ENCODE data around the gene SETBP1.

SETBP1 gene

GRCh38 chr18:44777457-44778192 is 96.9 kb downstream of the SETBP1 start:
- DNase-seq: no peak
- peak overlapping the region in 1 of 2 donors; percentile 14 for H3K4me3 Mint-ChIP-seq
- peaks cover 55 to 80% of the 10 kb centered on the region in 2 donors for H3K36me3 Mint-ChIP-seq
- no peaks in the 10 kb centered on the region for H3K27me3 Mint-ChIP-seq
- peaks cover 66 to 86% of the 10 kb centered on the region in 2 donors for H3K4me1 Mint-ChIP-seq
- no peaks in the 10 kb centered on the region for H3K9me3 Mint-ChIP-seq
- H3K27ac Mint-ChIP-seq: peak overlapping the region; percentile 84
- ATAC-seq (replicated peaks): no peak

- Mint-ChIP-seq H3K27me3 (no peaks in the 10 kb centered on the region), H3K9me3 (no peaks in the 10 kb centered on the region), H3K4me1 (peaks cover 63 to 82% of the 10 kb centered on the region in 2 donors), H3K27ac (peak overlapping the region; percentile 52), H3K36me3 (peaks cover 61 to 79% of the 10 kb centered on the region in 2 donors), H3K4me3 (no peak overlapping the region)
- ATAC-seq (replicated peaks): no peak
- no peak for DNase-seq
These were observed 98.1 kb downstream of the SETBP1 start for GRCh38 chr18:44778788-44779187.

DNA sequence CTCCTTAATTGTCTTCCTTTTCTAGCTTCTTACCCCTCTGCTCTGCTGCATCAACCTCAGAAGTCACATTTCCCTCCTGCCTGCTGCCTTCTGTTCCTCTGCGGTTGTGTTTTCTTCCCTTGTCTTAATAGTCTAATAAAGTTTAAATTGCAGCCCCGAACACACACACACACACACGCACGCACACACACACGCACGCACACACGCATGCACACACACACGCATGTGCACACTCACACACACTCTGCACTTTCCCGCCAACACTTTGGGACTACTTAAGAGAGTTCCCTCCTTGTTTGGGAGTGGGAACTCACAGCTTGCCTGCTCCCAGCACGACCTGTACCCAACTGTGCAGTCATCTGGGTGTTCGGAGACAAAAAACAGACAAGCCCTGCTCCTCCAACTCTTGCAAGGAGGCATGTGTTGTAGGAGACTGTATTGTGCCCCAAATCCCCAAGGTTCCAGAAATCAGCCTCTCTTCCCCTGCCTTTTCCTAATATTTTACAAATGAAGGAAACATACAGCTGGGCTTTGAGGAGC is 99.1 kb downstream of the SETBP1 start:
- no peak for ATAC-seq (replicated peaks)
- Mint-ChIP-seq H3K4me1 (peaks cover 61 to 82% of the 10 kb centered on the region in 2 donors), H3K4me3 (no peak overlapping the region), H3K36me3 (peaks cover 58 to 81% of the 10 kb centered on the region in 2 donors), H3K27me3 (no peaks in the 10 kb centered on the region), H3K9me3 (no peaks in the 10 kb centered on the region), H3K27ac (no peak overlapping the region)
- no peak for DNase-seq

DNA sequence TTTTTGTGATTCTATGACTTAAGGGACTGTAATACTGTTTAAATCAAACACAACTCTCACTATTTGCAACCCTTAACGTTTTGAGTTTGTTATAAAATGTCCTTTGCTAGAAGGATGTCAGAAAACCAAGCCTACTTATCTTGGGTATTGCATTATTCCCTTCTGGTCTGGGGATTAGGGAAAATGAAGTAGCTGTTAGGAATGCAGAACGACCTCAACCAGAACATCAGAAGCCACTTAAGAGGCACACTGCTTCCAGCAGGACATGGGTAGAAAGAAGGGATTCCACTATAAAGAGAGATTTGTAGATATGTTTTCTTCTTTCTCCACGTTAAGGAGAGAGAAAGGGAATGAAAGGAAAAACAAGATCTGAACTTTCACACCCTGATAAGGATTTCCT is 101.2 kb downstream of the SETBP1 start:
- ATAC-seq (replicated peaks): no peak
- Mint-ChIP-seq H3K9me3 (no peaks in the 10 kb centered on the region), H3K4me1 (peaks cover 72 to 87% of the 10 kb centered on the region in 2 donors), H3K4me3 (no peak overlapping the region), H3K36me3 (peaks cover 50 to 77% of the 10 kb centered on the region in 2 donors), H3K27ac (peak overlapping the region; percentile 71), H3K27me3 (no peaks in the 10 kb centered on the region)
- no peak for DNase-seq

DNA sequence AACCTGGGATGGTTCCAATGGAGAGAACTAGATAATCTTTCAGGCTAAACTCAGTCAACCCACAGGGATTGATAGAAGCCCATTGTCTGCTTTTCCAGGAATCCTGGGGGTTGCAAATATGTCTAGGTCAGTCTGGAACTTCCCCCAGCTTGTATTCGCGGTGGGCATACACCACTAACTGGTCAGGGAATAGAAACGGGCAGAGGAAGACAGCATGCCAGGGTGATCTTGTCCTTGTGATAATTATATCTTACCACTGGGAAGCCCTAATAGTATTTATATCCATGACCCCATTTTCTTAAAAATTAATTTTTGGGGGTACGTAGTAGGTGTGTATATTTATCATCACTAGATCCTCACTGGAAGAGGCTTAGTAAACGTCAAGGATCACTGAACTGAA is 101.9 kb downstream of the SETBP1 start:
- Mint-ChIP-seq H3K36me3 (peaks cover 48 to 77% of the 10 kb centered on the region in 2 donors), H3K4me1 (peaks cover 71 to 87% of the 10 kb centered on the region in 2 donors), H3K4me3 (no peak overlapping the region), H3K9me3 (no peaks in the 10 kb centered on the region), H3K27me3 (no peaks in the 10 kb centered on the region), H3K27ac (no peak overlapping the region)
- no peak for DNase-seq
- no peak for ATAC-seq (replicated peaks)

DNA sequence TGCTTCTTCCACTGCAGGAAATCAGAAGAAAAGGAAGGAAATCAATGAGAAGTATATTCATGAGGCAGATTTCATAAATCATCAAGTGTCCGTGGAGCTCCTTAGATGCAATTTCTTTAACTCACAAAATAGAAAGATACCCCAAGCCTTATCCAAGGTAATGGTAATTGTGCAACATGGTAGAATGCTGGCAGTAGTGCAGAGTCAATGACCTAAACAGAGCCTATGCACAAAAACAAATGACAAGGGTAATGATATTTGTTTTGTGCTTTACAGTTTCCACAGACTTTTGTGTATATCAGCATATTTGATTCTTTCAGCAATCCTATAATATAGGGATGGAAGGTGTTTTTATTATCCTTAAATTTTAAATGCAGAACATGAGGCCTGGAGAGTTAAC is 102.7 kb downstream of the SETBP1 start:
- ATAC-seq (replicated peaks) (no peak), DNase-seq (no peak)
- H3K9me3 Mint-ChIP-seq: no peaks in the 10 kb centered on the region
- H3K27me3 Mint-ChIP-seq: no peaks in the 10 kb centered on the region
- H3K27ac Mint-ChIP-seq: peak overlapping the region; percentile 31
- H3K36me3 Mint-ChIP-seq: peaks cover 42 to 70% of the 10 kb centered on the region in 2 donors
- H3K4me1 Mint-ChIP-seq: peaks cover 64 to 86% of the 10 kb centered on the region in 2 donors
- H3K4me3 Mint-ChIP-seq: no peak overlapping the region

GRCh38 chr18:44786257-44786656 is 105.6 kb downstream of the SETBP1 start:
- DNase-seq (no peak), ATAC-seq (replicated peaks) (peak; percentile 73 to 80)
- Mint-ChIP-seq H3K4me3 (peak overlapping the region; percentile 56 to 79), H3K36me3 (peaks cover 33 to 63% of the 10 kb centered on the region in 2 donors), H3K4me1 (peaks cover 51 to 83% of the 10 kb centered on the region in 2 donors), H3K9me3 (no peaks in the 10 kb centered on the region), H3K27ac (peak overlapping the region; percentile 75), H3K27me3 (no peaks in the 10 kb centered on the region)

DNA sequence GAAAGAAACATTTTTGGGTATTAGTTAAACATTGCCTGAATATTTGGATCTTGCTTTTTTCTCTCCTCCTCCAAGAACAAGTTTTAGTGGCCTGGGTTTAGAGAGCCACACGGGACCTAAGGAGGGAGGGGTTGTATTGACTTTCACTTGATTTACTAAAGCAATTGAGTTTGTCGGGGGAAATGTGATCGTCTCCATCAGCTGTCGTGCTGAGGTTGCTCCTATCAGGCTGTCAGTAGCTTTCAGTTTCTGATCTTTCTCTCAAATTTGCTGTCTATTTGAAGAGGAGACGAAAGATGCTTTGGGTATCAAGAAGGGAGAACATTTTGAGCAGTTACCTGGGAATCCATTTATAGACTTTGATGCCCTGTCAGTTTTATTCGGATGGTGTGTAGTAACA is 106.0 kb downstream of the SETBP1 start:
- Mint-ChIP-seq H3K9me3 (no peaks in the 10 kb centered on the region), H3K27me3 (no peaks in the 10 kb centered on the region), H3K27ac (peak overlapping the region; percentile 75), H3K4me3 (peak overlapping the region; percentile 56 to 79), H3K36me3 (peaks cover 33 to 63% of the 10 kb centered on the region in 2 donors), H3K4me1 (peaks cover 50 to 84% of the 10 kb centered on the region in 2 donors)
- peak; percentile 58 to 71 for ATAC-seq (replicated peaks)
- DNase-seq: no peak

DNA sequence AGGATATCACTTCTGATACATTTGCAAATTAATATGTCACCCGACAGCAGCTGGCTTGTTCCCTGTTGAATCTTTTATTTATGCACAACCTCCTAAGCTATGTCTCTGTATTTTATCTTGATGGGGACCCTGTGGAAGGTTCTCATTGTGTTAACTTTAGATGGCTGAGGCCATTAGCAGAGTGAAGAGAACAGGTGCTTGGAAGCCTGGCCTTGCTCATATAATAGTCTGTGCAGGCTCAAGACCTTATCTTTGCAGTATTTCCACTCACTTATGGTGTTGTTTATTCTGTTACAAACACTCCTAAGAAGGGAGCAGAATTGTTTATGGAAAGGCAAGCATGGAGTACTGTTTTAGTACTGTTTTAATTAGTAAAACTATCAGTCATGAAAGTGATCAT is 107.6 kb downstream of the SETBP1 start:
- H3K9me3 Mint-ChIP-seq: no peaks in the 10 kb centered on the region
- H3K4me1 Mint-ChIP-seq: peaks cover 51 to 91% of the 10 kb centered on the region in 2 donors
- DNase-seq (no peak), ATAC-seq (replicated peaks) (no peak)
- H3K4me3 Mint-ChIP-seq: no peak overlapping the region
- peaks cover 36 to 63% of the 10 kb centered on the region in 2 donors for H3K36me3 Mint-ChIP-seq
- no peaks in the 10 kb centered on the region for H3K27me3 Mint-ChIP-seq
- H3K27ac Mint-ChIP-seq: peak overlapping the region; percentile 51

GRCh38 chr18:44789710-44790109 is 109.0 kb downstream of the SETBP1 start:
- peak overlapping the region; percentile 90 for H3K27ac Mint-ChIP-seq
- H3K36me3 Mint-ChIP-seq: peaks cover 43 to 63% of the 10 kb centered on the region in 2 donors
- DNase-seq (no peak), ATAC-seq (replicated peaks) (peak; percentile 65 to 69)
- no peaks in the 10 kb centered on the region for H3K27me3 Mint-ChIP-seq
- H3K4me3 Mint-ChIP-seq: peak overlapping the region; percentile 51 to 74
- H3K4me1 Mint-ChIP-seq: peaks cover 53 to 94% of the 10 kb centered on the region in 2 donors
- no peaks in the 10 kb centered on the region for H3K9me3 Mint-ChIP-seq

- Mint-ChIP-seq H3K4me3 (no peak overlapping the region), H3K4me1 (peaks cover 56 to 94% of the 10 kb centered on the region in 2 donors), H3K27me3 (no peaks in the 10 kb centered on the region), H3K27ac (peak overlapping the region; percentile 83), H3K36me3 (peaks cover 51 to 70% of the 10 kb centered on the region in 2 donors), H3K9me3 (no peaks in the 10 kb centered on the region)
- DNase-seq (no peak), ATAC-seq (replicated peaks) (no peak)
These were observed 110.2 kb downstream of the SETBP1 start for GRCh38 chr18:44790860-44791259.

- H3K27me3 Mint-ChIP-seq: no peaks in the 10 kb centered on the region
- peak overlapping the region; percentile 80 for H3K27ac Mint-ChIP-seq
- H3K9me3 Mint-ChIP-seq: no peaks in the 10 kb centered on the region
- ATAC-seq (replicated peaks): no peak
- H3K36me3 Mint-ChIP-seq: peaks cover 50 to 72% of the 10 kb centered on the region in 2 donors
- DNase-seq: no peak
- H3K4me3 Mint-ChIP-seq: no peak overlapping the region
- peaks cover 54 to 94% of the 10 kb centered on the region in 2 donors for H3K4me1 Mint-ChIP-seq
These were observed 110.8 kb downstream of the SETBP1 start for GRCh38 chr18:44791520-44791919.

- Mint-ChIP-seq H3K27me3 (no peaks in the 10 kb centered on the region), H3K4me3 (no peak overlapping the region), H3K27ac (peak overlapping the region; percentile 85), H3K9me3 (no peaks in the 10 kb centered on the region), H3K36me3 (peaks cover 57 to 73% of the 10 kb centered on the region in 2 donors), H3K4me1 (peaks cover 56 to 95% of the 10 kb centered on the region in 2 donors)
- ATAC-seq (replicated peaks): no peak
- no peak for DNase-seq
These were observed 111.9 kb downstream of the SETBP1 start for GRCh38 chr18:44792456-44793061.

DNA sequence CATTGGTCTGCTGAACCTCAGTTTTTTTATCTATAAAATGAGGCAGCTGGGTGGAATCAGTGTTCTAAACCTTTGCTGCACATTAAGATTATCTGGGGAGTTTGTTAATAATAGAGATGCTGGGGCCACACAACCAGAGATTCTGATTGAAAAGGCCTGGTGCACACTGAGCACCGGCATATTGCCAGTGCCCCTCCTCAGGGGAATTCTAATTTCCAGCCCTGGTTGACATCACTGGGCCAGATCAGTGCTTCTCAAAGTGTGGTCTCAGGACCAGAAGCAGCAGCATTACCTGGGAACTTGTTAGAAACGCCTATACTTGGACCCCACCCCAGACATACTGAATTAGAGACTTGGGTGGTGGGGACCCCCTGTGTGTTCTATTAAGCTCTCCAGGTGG is 112.5 kb downstream of the SETBP1 start:
- no peak overlapping the region for H3K4me3 Mint-ChIP-seq
- peaks cover 59 to 77% of the 10 kb centered on the region in 2 donors for H3K36me3 Mint-ChIP-seq
- no peak for DNase-seq
- no peaks in the 10 kb centered on the region for H3K9me3 Mint-ChIP-seq
- H3K27ac Mint-ChIP-seq: no peak overlapping the region
- H3K27me3 Mint-ChIP-seq: no peaks in the 10 kb centered on the region
- H3K4me1 Mint-ChIP-seq: peaks cover 62 to 97% of the 10 kb centered on the region in 2 donors
- no peak for ATAC-seq (replicated peaks)
